Stimulated activated CD8-positive, alpha-beta memory T cell treated with anti-CD3 and anti-CD28 coated beads, Interleukin-7, amount 100 ng/mL, for 24 hours (primary cell): ENCODE data around the gene ADPRHL1.
"Not testable (repeated sequence)": the region's sequence is repeated elsewhere in the genome, so short reads cannot be mapped to it uniquely, and the experiment has no call there.

Experiments
- DNase-seq: peaks from one replicate; pipeline ENCODE4 v3.0.0-alpha.2; 2020; ENCODE audit warnings: low read depth

Gene ADPRHL1

DNA sequence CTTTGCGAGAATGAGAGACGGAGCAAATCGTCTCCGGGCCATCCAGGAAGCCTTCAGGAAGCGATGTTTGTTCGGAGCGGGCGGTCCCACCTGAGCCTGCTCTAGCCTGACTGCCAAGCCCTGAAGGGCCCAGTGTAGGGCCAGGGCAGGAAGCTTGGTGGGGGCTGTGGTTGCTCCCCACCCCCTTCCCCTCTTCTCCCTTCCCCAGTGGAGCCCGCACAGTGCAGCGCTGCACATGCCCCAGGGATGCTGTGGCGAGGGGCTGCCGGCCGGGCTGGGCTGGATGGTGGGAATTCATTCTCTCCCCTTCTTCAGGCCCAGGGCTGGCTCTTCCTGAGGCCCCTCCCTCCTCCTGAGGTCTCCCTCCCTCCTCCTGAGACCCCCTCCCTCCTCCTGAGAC lies 82.2 kb downstream of the ADPRHL1 start:
- no peak for DNase-seq

- no peak for DNase-seq
These were observed 83.4 kb downstream of the ADPRHL1 start for GRCh38 chr13:113369881-113370280.

GRCh38 chr13:113369189-113369588 lies 84.1 kb downstream of the ADPRHL1 start:
- no peak for DNase-seq

DNA sequence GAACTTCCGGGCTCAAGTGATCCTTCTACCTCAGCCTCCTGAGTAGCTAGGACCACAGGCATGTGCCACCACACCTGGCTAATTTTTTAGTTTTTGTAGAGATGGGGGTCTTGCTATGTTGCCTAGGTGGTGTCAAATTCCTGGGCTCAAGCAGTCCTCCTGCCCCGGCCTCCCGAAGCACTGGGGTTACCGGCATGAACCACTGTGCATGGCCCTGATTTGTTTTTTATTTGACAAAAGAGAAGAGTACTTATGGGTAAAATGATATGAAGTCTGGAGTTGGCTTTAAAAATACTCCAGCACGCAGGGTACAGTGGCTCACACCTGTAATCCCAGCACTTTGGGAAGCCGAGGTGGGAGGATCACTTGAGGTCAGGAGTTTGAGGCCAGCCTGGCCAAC lies 84.9 kb downstream of the ADPRHL1 start:
- DNase-seq = not testable (repeated sequence)

- DNase-seq = no peak
These were observed 85.5 kb downstream of the ADPRHL1 start for GRCh38 chr13:113367771-113368170.

- no peak for DNase-seq
These were observed 86.2 kb downstream of the ADPRHL1 start for GRCh38 chr13:113367020-113367560.

GRCh38 chr13:113365971-113366588 lies 87.2 kb downstream of the ADPRHL1 start:
- DNase-seq = no peak

- no peak for DNase-seq
These were observed 87.7 kb downstream of the ADPRHL1 start for GRCh38 chr13:113365583-113365970.

DNA sequence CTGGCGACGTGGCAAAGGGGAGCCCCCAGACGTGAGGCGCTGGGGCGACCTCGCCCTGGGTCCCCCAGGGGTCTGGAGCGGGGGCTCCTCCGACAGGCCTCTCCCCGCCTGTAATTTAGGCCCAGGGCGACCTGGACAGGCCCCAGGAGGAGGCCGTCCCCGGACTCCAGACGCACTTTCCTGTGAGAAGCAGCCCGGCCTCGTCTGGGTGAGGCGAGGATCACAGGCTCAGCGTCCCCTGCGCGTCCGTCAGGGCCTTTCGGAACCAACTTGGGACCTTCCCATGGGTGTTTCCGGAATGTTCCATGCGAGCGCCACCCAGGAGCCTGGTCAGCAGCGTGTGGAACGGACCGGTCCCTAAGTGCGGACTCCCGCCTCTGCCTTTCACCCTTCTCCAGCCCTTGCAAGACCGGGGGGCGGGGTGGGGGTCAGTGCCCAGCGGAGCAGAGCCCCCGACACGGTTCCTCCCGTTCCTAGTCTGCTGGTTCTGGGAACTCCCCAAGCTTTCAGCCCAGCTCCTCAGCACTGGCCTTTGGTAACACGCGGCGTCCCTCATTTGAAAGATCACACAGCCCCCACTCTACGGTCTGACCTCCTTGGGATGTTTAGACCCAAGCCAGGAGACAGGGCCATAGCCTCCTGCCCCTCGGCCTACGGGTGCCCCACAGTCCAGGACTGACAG lies 88.2 kb downstream of the ADPRHL1 start:
- no peak for DNase-seq

DNA sequence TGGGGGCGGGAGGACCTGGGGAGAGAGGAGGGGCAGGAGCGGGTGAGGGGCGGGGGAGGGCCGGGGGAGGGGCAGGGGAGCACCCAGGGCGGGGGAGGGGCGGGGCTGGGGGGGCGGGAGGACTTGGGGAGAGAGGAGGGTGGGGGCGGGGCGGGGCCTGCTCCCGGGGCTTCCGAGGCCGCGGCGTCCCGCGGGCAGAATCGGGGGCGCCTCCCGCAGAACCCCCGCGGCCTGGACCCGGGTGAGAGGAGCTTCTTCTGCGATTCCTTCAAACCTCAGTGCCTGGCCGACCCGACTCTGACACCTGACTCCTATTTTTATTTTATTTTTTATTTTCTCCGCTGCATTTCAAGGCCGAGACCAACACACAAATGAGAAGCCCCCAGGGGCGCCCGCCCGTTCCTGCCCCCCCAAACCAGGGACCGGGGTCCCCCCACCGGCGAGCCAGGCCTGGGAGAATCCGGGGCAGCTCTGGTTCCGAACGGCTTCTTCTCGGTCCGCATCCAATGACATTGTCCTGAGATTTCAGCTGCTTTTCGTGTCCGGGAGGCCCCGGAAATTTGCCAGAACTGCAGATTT lies 88.9 kb downstream of the ADPRHL1 start:
- no peak for DNase-seq

GRCh38 chr13:113361406-113361805 lies 91.9 kb downstream of the ADPRHL1 start:
- DNase-seq = no peak

DNA sequence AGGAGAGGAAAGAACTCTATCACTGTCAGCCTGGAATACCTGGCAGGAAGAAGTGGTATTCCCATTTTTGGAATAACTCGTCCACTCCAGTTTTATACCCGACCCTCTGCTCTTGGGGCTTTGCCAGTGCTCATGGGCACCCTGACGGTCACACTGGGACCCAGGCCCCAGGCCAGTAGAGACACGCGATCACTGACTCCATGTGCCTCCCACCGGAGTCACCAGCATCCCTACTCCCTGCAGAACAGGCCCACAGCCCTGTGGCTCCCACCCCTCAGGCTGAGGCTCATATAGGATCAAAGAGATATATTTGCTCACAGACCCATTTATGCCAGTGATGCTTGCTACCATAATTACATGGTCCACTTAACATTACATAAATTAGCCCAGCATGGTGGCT lies 92.8 kb downstream of the ADPRHL1 start:
- no peak for DNase-seq

GRCh38 chr13:113359571-113359970 lies 93.7 kb downstream of the ADPRHL1 start:
- no peak for DNase-seq

- no peak for DNase-seq
These were observed 94.6 kb downstream of the ADPRHL1 start for GRCh38 chr13:113358653-113359190.

DNA sequence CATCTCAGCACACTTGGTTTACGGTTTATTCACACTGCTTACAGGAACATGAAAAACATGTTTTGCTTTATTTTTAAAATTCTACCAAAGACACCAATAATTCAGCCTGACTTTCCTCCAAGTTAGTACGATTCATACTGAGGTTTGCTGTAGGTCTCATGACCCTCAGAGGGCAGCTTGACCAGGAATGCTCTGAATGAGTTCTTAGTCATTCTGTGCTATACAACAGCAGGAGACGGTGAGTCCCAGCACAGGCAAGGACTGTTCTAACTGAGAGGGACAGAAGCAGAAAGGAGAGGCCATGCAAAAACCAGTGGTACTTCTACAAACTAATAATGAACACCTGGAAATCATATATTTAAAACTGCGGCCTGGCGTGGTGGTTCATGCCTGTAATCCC lies 95.8 kb downstream of the ADPRHL1 start:
- DNase-seq = no peak

GRCh38 chr13:113356596-113356995 lies 96.7 kb downstream of the ADPRHL1 start:
- DNase-seq = no peak

- DNase-seq = no peak
These were observed 97.7 kb downstream of the ADPRHL1 start for GRCh38 chr13:113355621-113356020.

GRCh38 chr13:113354831-113355610 lies 98.3 kb downstream of the ADPRHL1 start:
- DNase-seq = no peak

- DNase-seq = no peak
These were observed 100.0 kb downstream of the ADPRHL1 start for GRCh38 chr13:113353254-113353653.

GRCh38 chr13:113351514-113352026 lies 101.7 kb downstream of the ADPRHL1 start:
- DNase-seq = no peak

DNA sequence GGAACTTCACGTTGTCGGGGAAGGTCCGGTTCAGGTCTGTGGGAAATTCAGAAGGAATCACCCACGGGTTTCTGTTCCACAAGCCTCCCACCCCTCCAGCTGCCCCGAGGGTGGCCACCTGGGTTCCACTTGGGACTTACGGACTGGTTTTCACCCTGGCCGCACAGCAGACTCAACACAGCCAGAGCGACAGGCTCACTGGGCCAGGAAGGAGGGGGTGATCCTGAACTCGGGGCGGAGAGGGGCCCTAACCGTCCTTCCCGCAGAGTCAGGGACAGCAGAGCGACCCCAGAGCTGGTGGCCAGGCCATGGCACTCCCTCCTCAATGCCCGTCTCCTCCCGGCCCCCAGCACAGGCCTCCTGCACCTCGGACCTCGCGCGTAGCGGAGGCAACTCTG lies 102.4 kb downstream of the ADPRHL1 start:
- no peak for DNase-seq
